WTC11 (cell line): ENCODE results near the gene SEC16B. TPM values are rescaled to one million over a fixed set of nuclear protein-coding genes. Genes with fewer than 3 reads are reported as not detected.
A peak's percentile ranks its signal among the peaks of the same experiment; 100 is the strongest.

Experiments used
- ATAC-seq: fragments of 200-7000 bp; cut with Tn5 transposase; 2 replicates; pipeline ENCODE4 v1.10.0; 2021; ENCODE audit warnings: mild to moderate bottlenecking, moderate library complexity
- CTCF ChIA-PET: fragments of 300-600 bp; sonication (Branson Sonifier 250); formaldehyde crosslinking; loops from one replicate; lab custom pipeline; 2021; ENCODE audit warnings: antibody characterized with exemption; lab: Charles Lee
- POLR2A ChIA-PET: fragments of 350-600 bp; sonication (Branson Sonifier 250); formaldehyde crosslinking; loops from one replicate; lab custom pipeline; 2021; ENCODE audit warnings: antibody characterized with exemption; lab: Charles Lee
- DNase-seq: peaks from one replicate; pipeline ENCODE4 v3.0.0; 2021; ENCODE audit warnings: low spot score
- H3K27ac Mint-ChIP-seq: 2 replicates; pipeline ENCODE4 v1.8.0; 2021; ENCODE audit warnings: mixed read lengths
- H3K27me3 Mint-ChIP-seq: 2 replicates; pipeline ENCODE4 v1.8.0; 2021; ENCODE audit warnings: low read depth, mild to moderate bottlenecking, moderate library complexity, mixed read lengths
- H3K36me3 Mint-ChIP-seq: 2 replicates; pipeline ENCODE4 v1.8.0; 2021; ENCODE audit warnings: mixed read lengths
- H3K4me1 Mint-ChIP-seq: 2 replicates; pipeline ENCODE4 v1.8.0; 2022; ENCODE audit warnings: mixed read lengths
- H3K4me3 Mint-ChIP-seq: 2 replicates; pipeline ENCODE4 v1.8.0; 2021; ENCODE audit warnings: mild to moderate bottlenecking, moderate library complexity, mixed read lengths
- H3K9me3 Mint-ChIP-seq: 2 replicates; pipeline ENCODE4 v1.8.0; 2021; ENCODE audit warnings: mixed read lengths
- AFF4 ChIP-seq: sonication (generic); formaldehyde crosslinking; IDR thresholded peaks from 2 replicates; pipeline ENCODE4 v1.8.1; 2023; ENCODE audit warnings: mild to moderate bottlenecking, missing genetic modification reagents, borderline replicate concordance
- ARID4B ChIP-seq: sonication (generic); formaldehyde crosslinking; IDR thresholded peaks from 2 replicates; pipeline ENCODE4 v1.8.0; 2023; ENCODE audit warnings: missing genetic modification reagents, mild to moderate bottlenecking, borderline replicate concordance
- ATF1 ChIP-seq: sonication (generic); formaldehyde crosslinking; IDR thresholded peaks from 2 replicates; pipeline ENCODE4 v1.8.1; 2023; ENCODE audit warnings: mild to moderate bottlenecking, moderate library complexity, missing genetic modification reagents
- ATF2 ChIP-seq: sonication (generic); formaldehyde crosslinking; IDR thresholded peaks from 2 replicates; pipeline ENCODE4 v1.8.1; 2022; ENCODE audit warnings: low read depth, missing genetic modification reagents, borderline replicate concordance
- ATF6 ChIP-seq: sonication (generic); formaldehyde crosslinking; IDR thresholded peaks from 2 replicates; pipeline ENCODE4 v1.8.1; 2023; ENCODE audit warnings: mild to moderate bottlenecking, missing genetic modification reagents
- CTCF ChIP-seq: fragments of 200-600 bp; IDR thresholded peaks from 2 replicates; pipeline ENCODE4 v1.8.0; 2022; ENCODE audit warnings: antibody characterized with exemption
- ESRRA ChIP-seq: sonication (generic); formaldehyde crosslinking; IDR thresholded peaks from 2 replicates; pipeline ENCODE4 v1.8.1; 2022; ENCODE audit warnings: mild to moderate bottlenecking, missing genetic modification reagents, borderline replicate concordance
- GABPB1 ChIP-seq: sonication (generic); formaldehyde crosslinking; IDR thresholded peaks from 2 replicates; pipeline ENCODE4 v1.8.1; 2023; ENCODE audit warnings: mild to moderate bottlenecking, missing genetic modification reagents
- MAX ChIP-seq: sonication (generic); formaldehyde crosslinking; IDR thresholded peaks from 2 replicates; pipeline ENCODE4 v1.8.0; 2022; ENCODE audit warnings: mild to moderate bottlenecking, missing genetic modification reagents
- SMAD3 ChIP-seq: sonication (generic); formaldehyde crosslinking; IDR thresholded peaks from 2 replicates; pipeline ENCODE4 v1.8.0; 2022; ENCODE audit warnings: missing genetic modification reagents, mild to moderate bottlenecking, borderline replicate concordance
- TP53 ChIP-seq: sonication (generic); formaldehyde crosslinking; IDR thresholded peaks from 2 replicates; pipeline ENCODE4 v1.8.1; 2023; ENCODE audit warnings: mild to moderate bottlenecking, missing genetic modification reagents
- ZNF317 ChIP-seq: sonication (generic); formaldehyde crosslinking; IDR thresholded peaks from 2 replicates; pipeline ENCODE4 v1.8.1; 2023; ENCODE audit warnings: low read depth, mild to moderate bottlenecking, moderate library complexity, missing genetic modification reagents, borderline replicate concordance
- ZNF396 ChIP-seq: fragments of 250-450 bp; sonication (Bioruptor Pico); IDR thresholded peaks from 2 replicates; pipeline ENCODE4 v1.8.0; 2021; ENCODE audit warnings: mild to moderate bottlenecking, moderate library complexity, borderline replicate concordance
- ZNF425 ChIP-seq: fragments of 250-450 bp; sonication (Bioruptor Pico); conservative IDR thresholded peaks from 2 replicates; pipeline ENCODE4 v1.9.0; 2021; ENCODE audit warnings: mild to moderate bottlenecking
- total RNA-seq: library from RNA; stranded (reverse); gene quantifications from 3 replicates; pipeline ENCODE4 v1.2.3, GENCODE V29; 2021

Gene SEC16B
- total RNA-seq, 1 experiment from 2014 or later, result 0.90 TPM

GRCh38 chr1:177913762-177914540 lies 55.9 kb downstream of the SEC16B start:
- no peaks in the 10 kb centered on the region; the same call in 1 of the 2 replicates for H3K4me1 Mint-ChIP-seq
- ChIA-PET CTCF (interaction anchor here (0.7 to 1.9 kb wide), 20 partner anchors 8 to 1033 kb away, joined by 3 to 13 read pairs (median 4); no protein-coding TSS in a partner anchor), POLR2A (no interaction called here)
- TF ChIP-seq CTCF (peak; percentile 23; the same call in 1 of the 2 replicates), MAX (CRISPR knock-in tag) (peak; percentile 78; the same call in 1 of the 2 replicates), ATF2 (CRISPR knock-in tag) (no peak)
- H3K4me3 Mint-ChIP-seq, result no peak overlapping the region
- DNase-seq, result peak; percentile 62
- peaks cover 8% of the 10 kb centered on the region for H3K9me3 Mint-ChIP-seq
- no peak overlapping the region for H3K27ac Mint-ChIP-seq
- ATAC-seq, result peak; percentile 91
- peaks cover 3% of the 10 kb centered on the region; the same call in 1 of the 2 replicates for H3K36me3 Mint-ChIP-seq
- H3K27me3 Mint-ChIP-seq, result no peaks in the 10 kb centered on the region; the same call in 1 of the 2 replicates

- H3K4me1 Mint-ChIP-seq, result no peaks in the 10 kb centered on the region; the same call in 1 of the 2 replicates
- CTCF ChIA-PET, result interaction anchor here (0.7 to 1.9 kb wide), 19 partner anchors 9 to 1032 kb away, joined by 3 to 13 read pairs (median 4); no protein-coding TSS in a partner anchor
- H3K27ac Mint-ChIP-seq, result no peak overlapping the region
- peaks cover 8% of the 10 kb centered on the region for H3K9me3 Mint-ChIP-seq
- no peak overlapping the region for H3K4me3 Mint-ChIP-seq
- no peak for TF ChIP-seq ARID4B
- no peak for TF ChIP-seq ESRRA (CRISPR knock-in tag)
- no peak for TF ChIP-seq ATF6 (CRISPR knock-in tag)
- no peak for TF ChIP-seq ZNF396 (CRISPR knock-in tag)
- TF ChIP-seq ZNF317 (CRISPR knock-in tag), result no peak
- no peak for TF ChIP-seq TP53
- TF ChIP-seq SMAD3 (CRISPR knock-in tag), result no peak
- TF ChIP-seq AFF4 (CRISPR knock-in tag), result no peak
- no peak for TF ChIP-seq ATF1 (CRISPR knock-in tag)
- no peak for TF ChIP-seq ZNF425 (CRISPR knock-in tag)
- TF ChIP-seq GABPB1 (CRISPR knock-in tag), result no peak
- H3K27me3 Mint-ChIP-seq, result no peaks in the 10 kb centered on the region; the same call in 1 of the 2 replicates
- no peak for DNase-seq
- POLR2A ChIA-PET, result no interaction called here
- H3K36me3 Mint-ChIP-seq, result peaks cover 3% of the 10 kb centered on the region; the same call in 1 of the 2 replicates
- peak; percentile 17; the same call in 1 of the 2 replicates for ATAC-seq
These were observed 56.9 kb downstream of the SEC16B start for GRCh38 chr1:177912991-177913390.
